NT2/D1 (cell line): ENCODE results near the gene IL4R.

ENCODE experiments used
- DNase-seq: peaks from one replicate; pipeline ENCODE4 v3.0.0-alpha.2; 2011; ENCODE audit warnings: low read depth, low spot score
- H3K27me3 ChIP-seq: 2 replicates; pipeline ENCODE4 v1.6.0; 2011; ENCODE audit warnings: mild to moderate bottlenecking; ENCODE audit not compliant: insufficient read length, insufficient read depth
- H3K36me3 ChIP-seq: 2 replicates; pipeline ENCODE4 v1.6.1; 2011; ENCODE audit warnings: mild to moderate bottlenecking, low read length, mixed read lengths; ENCODE audit not compliant: insufficient read depth, insufficient read length
- H3K4me1 ChIP-seq: 2 replicates; pipeline ENCODE4 v1.5.1; 2011; ENCODE audit not compliant: insufficient read depth, insufficient read length
- H3K4me3 ChIP-seq: 2 replicates; pipeline ENCODE4 v1.5.1; 2011; ENCODE audit warnings: low read depth; ENCODE audit not compliant: insufficient read length
- H3K9ac ChIP-seq: 2 replicates; pipeline ENCODE4 v1.6.0; 2011; ENCODE audit warnings: low read depth; ENCODE audit not compliant: insufficient read length
- H3K9me3 ChIP-seq: 2 replicates; pipeline ENCODE4 v1.5.1; 2011; ENCODE audit warnings: mild to moderate bottlenecking, low read length; ENCODE audit not compliant: insufficient read depth
- SUZ12 ChIP-seq: IDR thresholded peaks from 2 replicates; pipeline ENCODE4 v1.6.1; 2011; ENCODE audit not compliant: insufficient read length, insufficient read depth; ENCODE audit errors: extremely low read depth
- YY1 ChIP-seq: IDR thresholded peaks from 2 replicates; pipeline ENCODE4 v1.6.1; 2011; ENCODE audit not compliant: insufficient read length, insufficient read depth
- ZNF274 ChIP-seq: IDR thresholded peaks from 2 replicates; pipeline ENCODE4 v1.6.1; 2011; ENCODE audit warnings: mild to moderate bottlenecking, low read depth, low read length

The IL4R gene

DNA sequence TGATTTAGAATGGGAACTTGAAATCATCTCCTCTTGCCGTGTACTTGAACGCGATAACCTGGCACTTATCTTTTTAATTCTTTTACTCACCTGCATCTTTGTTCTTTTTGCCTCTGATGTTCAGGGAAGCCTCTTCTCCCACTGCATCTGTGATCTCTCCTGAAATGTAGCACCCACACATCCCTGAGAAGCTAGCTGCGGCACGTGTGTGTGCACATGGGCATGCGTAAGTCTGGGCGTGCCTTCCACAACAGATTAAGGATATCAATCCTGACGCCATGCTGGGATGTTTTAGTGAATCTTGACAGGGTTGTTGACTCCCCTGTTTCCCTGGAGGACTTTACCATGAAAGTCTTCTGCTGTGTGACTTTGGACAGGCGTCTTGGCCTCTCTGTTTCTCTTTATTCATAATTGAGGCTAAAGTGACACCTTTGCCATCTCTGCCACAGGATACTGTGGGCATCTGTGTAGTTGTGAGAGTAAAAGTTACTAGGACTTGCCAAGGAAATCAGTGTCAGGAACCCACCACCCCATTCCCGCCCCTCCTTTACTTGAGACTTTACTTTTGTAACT, 20.5 kb downstream of the IL4R start:
- Histone ChIP-seq H3K36me3 (peaks cover 37% of the 10 kb centered on the region), H3K4me1 (no peaks in the 10 kb centered on the region), H3K9ac (no peak overlapping the region), H3K4me3 (no peak overlapping the region), H3K9me3 (peaks cover 5% of the 10 kb centered on the region), H3K27me3 (no peaks in the 10 kb centered on the region)
- DNase-seq: no peak
- no peak for TF ChIP-seq SUZ12
- TF ChIP-seq YY1: no peak
- TF ChIP-seq ZNF274: no peak

DNA sequence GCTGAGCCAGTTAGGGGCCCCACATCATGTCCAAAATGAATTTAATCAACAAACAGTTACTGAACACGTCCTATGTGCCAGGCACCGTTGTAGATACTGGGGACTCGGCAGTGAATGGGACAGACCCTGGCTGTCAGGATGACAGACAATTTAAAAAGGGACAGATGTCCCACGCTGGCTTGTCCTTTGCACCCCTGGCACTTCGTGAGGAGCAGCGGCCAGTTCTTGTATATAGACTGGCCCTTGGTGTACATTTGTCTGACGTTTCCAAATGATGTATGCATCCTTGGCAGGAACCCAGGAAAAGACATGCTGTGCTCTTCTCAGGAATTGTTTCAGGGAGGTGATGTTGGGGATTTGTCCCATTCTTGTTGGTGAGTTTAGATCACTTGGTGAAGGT, 21.1 kb downstream of the IL4R start:
- Histone ChIP-seq H3K4me3 (no peak overlapping the region), H3K36me3 (peaks cover 40% of the 10 kb centered on the region), H3K9me3 (peaks cover 5% of the 10 kb centered on the region), H3K4me1 (no peaks in the 10 kb centered on the region), H3K9ac (no peak overlapping the region), H3K27me3 (no peaks in the 10 kb centered on the region)
- DNase-seq: no peak
- TF ChIP-seq SUZ12 (no peak), ZNF274 (no peak), YY1 (no peak)

DNA sequence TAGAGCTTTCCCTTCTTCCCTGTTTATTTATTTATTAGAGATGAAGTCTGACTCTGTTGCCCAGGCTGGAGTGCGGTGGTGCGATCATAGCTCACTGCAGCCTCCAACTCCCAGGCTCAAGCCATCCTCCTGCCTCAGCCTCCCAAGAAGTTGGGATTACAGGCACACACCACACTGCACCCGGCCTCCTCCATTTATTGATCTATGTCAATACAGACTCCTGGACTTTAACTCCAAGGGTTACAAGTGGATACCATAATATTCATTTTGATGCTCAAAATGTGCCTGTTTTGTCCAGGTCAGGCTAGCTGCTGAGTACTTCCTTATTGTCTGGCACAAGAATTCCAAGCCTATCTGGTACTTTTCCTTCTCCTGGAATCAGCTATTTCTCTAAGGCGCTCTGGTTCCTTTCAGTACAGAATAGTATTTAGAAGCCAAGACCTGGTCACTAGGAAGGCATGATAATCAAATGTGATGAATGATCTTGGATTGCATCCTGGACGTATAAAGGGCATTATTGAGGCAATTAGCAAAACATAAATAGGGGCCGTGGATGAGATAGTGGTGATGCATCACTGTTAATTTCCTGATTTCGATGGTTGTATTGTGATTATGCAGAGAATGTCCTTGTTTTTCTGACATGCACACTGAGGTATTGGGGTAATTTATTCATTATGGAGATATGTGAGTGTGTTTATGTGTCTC, 21.7 kb downstream of the IL4R start:
- H3K9ac ChIP-seq: no peak overlapping the region
- H3K4me1 ChIP-seq: peaks cover 2% of the 10 kb centered on the region
- H3K36me3 ChIP-seq: peaks cover 45% of the 10 kb centered on the region
- TF ChIP-seq SUZ12: no peak
- no peak for TF ChIP-seq ZNF274
- no peak for TF ChIP-seq YY1
- no peaks in the 10 kb centered on the region for H3K27me3 ChIP-seq
- peaks cover 5% of the 10 kb centered on the region for H3K9me3 ChIP-seq
- H3K4me3 ChIP-seq: no peak overlapping the region
- no peak for DNase-seq

DNA sequence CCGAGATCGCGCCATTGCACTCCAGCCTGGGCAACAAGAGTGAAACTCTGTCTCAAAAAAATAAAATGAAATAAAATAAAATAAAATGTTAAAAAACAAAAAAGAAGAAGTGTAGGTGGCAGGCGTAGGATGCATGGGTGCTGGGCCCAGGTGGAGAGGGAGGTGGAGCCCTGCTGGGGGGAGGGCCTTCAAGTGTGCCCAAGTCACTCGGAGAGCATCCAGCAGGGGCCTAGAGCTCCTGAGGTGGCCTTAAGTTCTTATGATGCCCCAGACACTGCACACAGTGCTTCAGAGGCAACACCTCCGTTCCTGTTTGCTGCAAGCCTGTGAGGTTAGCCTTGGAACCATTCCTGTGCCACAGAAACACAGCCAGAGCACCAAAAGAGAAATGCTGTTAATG, 23.2 kb downstream of the IL4R start:
- TF ChIP-seq YY1: no peak
- no peak for TF ChIP-seq ZNF274
- no peaks in the 10 kb centered on the region for H3K27me3 ChIP-seq
- no peak overlapping the region for H3K4me3 ChIP-seq
- H3K9me3 ChIP-seq: no peaks in the 10 kb centered on the region
- peaks cover 50% of the 10 kb centered on the region for H3K36me3 ChIP-seq
- H3K4me1 ChIP-seq: peaks cover 2% of the 10 kb centered on the region
- peak overlapping the region; percentile 13 for H3K9ac ChIP-seq
- no peak for DNase-seq

DNA sequence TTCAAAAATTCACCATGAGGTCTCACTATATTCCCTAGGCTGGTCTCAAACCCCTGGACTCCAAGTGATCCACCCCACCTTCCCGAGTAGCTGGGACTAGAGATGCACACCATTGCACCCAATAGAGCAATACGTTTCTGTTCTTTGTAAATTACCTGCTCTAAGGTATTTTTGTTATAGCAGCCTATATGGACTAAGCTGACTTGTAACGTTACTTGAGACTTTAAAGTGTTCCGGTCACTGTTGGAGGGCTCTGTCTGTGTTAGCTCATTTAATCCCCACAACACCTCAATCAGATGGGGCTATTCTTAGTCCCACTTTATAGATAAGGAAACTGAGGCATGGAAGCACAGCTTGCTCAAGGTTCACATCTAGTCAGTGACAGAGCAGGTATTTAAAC, 25.4 kb downstream of the IL4R start:
- Histone ChIP-seq H3K27me3 (no peaks in the 10 kb centered on the region), H3K9ac (no peak overlapping the region), H3K4me1 (peaks cover 2% of the 10 kb centered on the region), H3K36me3 (peaks cover 51% of the 10 kb centered on the region), H3K4me3 (no peak overlapping the region), H3K9me3 (no peaks in the 10 kb centered on the region)
- no peak for DNase-seq
- no peak for TF ChIP-seq ZNF274
- TF ChIP-seq YY1: no peak
- no peak for TF ChIP-seq SUZ12

DNA sequence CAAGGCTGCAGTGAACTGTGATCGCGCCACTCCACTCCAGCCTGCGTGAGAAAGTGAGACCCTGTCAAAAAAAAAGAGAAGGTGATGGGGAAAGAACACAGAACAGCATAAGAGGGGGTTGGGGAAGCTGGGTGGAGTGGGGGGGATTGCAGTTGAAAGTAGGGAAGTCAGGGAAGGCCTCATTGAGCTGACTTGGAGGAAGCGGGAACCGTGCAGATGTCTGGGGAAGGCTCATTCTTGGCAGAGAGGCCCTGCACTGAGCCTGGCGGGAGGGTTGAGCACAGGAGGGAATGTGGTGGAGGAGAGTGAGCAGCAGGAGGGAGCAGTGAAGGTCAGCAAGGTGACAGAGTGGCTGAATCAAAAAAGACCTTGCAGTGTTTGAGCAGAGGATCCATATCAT, 26.9 kb downstream of the IL4R start:
- DNase-seq: no peak

DNA sequence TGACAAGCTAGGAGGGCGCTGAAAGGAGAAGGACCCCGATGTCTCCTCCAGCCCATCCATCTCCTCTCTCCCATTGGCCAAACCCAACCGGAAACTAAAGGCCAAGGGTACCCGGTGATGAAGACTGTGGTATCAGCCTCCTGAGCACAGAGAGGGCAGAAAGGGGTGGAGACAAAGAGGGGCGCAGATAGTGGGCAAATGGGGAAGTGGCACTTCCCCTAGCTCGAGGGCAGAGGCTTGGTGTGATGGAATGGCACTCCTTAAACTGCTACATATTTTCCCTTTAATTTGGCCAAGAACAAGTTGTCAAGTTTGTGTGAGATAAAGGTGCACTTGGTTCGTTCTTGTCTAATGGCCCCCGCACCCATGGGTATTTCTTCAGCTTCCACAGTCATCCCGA, 27.8 kb downstream of the IL4R start:
- no peak for DNase-seq
- H3K36me3 ChIP-seq: peaks cover 57% of the 10 kb centered on the region
- no peaks in the 10 kb centered on the region for H3K9me3 ChIP-seq
- TF ChIP-seq YY1: no peak
- TF ChIP-seq ZNF274: no peak
- TF ChIP-seq SUZ12: no peak
- no peaks in the 10 kb centered on the region for H3K27me3 ChIP-seq
- H3K9ac ChIP-seq: no peak overlapping the region
- H3K4me1 ChIP-seq: peaks cover 2% of the 10 kb centered on the region
- H3K4me3 ChIP-seq: no peak overlapping the region

More for the DNA sequence above, 26.9 kb downstream of the IL4R start:
- Histone ChIP-seq H3K9ac (no peak overlapping the region), H3K4me1 (peaks cover 2% of the 10 kb centered on the region), H3K4me3 (no peak overlapping the region), H3K36me3 (peaks cover 54% of the 10 kb centered on the region), H3K9me3 (no peaks in the 10 kb centered on the region), H3K27me3 (no peaks in the 10 kb centered on the region)
- TF ChIP-seq ZNF274 (no peak), YY1 (no peak), SUZ12 (no peak)
